ENCODE data around the gene SEC24D.

SEC24D gene

DNA sequence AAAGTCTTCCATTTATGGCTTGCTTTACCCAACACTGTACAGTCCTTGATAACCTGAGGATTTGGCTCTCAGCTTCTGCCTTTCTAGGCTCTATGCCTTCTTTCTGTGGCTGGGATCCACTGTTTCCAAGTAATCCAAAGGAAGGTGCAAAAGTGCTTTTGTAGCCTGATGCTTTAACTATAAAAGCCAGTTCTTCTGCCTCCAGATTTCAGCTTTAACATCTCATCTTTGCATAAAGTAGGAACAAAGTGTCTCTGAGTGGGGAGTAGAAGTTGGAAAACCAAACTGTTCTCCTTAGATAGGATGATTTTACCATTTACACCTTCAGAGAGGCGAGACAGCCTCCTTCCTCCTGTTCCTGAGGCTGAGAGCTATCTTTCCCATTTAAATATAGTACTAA lies 11.1 kb upstream of the SEC24D start:
- TF ChIP-seq GLIS2 (tag by site-specific recombination; IDR thresholded peaks at IDR 0.05) (no peak), ZNF37A (tag by site-specific recombination; IDR thresholded peaks at IDR 0.05) (no peak), ZNF157 (tag by site-specific recombination; IDR thresholded peaks at IDR 0.05) (no peak), ZNF600 (tag by site-specific recombination; IDR thresholded peaks at IDR 0.05) (no peak), MEIS1 (CRISPR knock-in tag; IDR thresholded peaks at IDR 0.05; ENCODE audit: borderline replicate concordance) (no peak), ZNF350 (tag by site-specific recombination; IDR thresholded peaks at IDR 0.05) (no peak), ZNF121 (tag by site-specific recombination; IDR thresholded peaks at IDR 0.05) (no peak), MYNN (tag by site-specific recombination; IDR thresholded peaks at IDR 0.05; ENCODE audit: borderline replicate concordance) (no peak), KLF7 (tag by site-specific recombination; IDR thresholded peaks at IDR 0.05; ENCODE audit: borderline replicate concordance) (no peak), YY2 (tag by site-specific recombination; IDR thresholded peaks at IDR 0.05) (no peak), ZBTB7A (tag by site-specific recombination; IDR thresholded peaks at IDR 0.05; ENCODE audit: low read depth) (no peak), ZNF701 (tag by site-specific recombination; IDR thresholded peaks at IDR 0.05) (no peak), BCL11A (tag by site-specific recombination; IDR thresholded peaks at IDR 0.05; ENCODE audit: low read depth) (no peak), ZNF211 (tag by site-specific recombination; IDR thresholded peaks at IDR 0.05; ENCODE audit: low read depth) (no peak), ZNF433 (tag by site-specific recombination; IDR thresholded peaks at IDR 0.05; ENCODE audit: low read depth) (no peak), ZNF707 (tag by site-specific recombination; IDR thresholded peaks at IDR 0.05) (no peak), ZNF404 (tag by site-specific recombination; IDR thresholded peaks at IDR 0.05) (no peak)
- TF ChIP-seq, protein P1, sequence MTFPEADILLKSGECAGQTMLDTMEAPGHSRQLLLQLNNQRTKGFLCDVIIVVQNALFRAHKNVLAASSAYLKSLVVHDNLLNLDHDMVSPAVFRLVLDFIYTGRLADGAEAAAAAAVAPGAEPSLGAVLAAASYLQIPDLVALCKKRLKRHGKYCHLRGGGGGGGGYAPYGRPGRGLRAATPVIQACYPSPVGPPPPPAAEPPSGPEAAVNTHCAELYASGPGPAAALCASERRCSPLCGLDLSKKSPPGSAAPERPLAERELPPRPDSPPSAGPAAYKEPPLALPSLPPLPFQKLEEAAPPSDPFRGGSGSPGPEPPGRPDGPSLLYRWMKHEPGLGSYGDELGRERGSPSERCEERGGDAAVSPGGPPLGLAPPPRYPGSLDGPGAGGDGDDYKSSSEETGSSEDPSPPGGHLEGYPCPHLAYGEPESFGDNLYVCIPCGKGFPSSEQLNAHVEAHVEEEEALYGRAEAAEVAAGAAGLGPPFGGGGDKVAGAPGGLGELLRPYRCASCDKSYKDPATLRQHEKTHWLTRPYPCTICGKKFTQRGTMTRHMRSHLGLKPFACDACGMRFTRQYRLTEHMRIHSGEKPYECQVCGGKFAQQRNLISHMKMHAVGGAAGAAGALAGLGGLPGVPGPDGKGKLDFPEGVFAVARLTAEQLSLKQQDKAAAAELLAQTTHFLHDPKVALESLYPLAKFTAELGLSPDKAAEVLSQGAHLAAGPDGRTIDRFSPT (tag by site-specific recombination; IDR thresholded peaks at IDR 0.05): no peak
- TF ChIP-seq, protein P2, sequence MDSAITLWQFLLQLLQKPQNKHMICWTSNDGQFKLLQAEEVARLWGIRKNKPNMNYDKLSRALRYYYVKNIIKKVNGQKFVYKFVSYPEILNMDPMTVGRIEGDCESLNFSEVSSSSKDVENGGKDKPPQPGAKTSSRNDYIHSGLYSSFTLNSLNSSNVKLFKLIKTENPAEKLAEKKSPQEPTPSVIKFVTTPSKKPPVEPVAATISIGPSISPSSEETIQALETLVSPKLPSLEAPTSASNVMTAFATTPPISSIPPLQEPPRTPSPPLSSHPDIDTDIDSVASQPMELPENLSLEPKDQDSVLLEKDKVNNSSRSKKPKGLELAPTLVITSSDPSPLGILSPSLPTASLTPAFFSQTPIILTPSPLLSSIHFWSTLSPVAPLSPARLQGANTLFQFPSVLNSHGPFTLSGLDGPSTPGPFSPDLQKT (IDR thresholded peaks at IDR 0.05; ENCODE audit: borderline replicate concordance, low read depth, low read length): no peak
- TF ChIP-seq, protein P3, sequence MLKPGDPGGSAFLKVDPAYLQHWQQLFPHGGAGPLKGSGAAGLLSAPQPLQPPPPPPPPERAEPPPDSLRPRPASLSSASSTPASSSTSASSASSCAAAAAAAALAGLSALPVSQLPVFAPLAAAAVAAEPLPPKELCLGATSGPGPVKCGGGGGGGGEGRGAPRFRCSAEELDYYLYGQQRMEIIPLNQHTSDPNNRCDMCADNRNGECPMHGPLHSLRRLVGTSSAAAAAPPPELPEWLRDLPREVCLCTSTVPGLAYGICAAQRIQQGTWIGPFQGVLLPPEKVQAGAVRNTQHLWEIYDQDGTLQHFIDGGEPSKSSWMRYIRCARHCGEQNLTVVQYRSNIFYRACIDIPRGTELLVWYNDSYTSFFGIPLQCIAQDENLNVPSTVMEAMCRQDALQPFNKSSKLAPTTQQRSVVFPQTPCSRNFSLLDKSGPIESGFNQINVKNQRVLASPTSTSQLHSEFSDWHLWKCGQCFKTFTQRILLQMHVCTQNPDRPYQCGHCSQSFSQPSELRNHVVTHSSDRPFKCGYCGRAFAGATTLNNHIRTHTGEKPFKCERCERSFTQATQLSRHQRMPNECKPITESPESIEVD (tag by site-specific recombination; IDR thresholded peaks at IDR 0.05): no peak
- H3K4me3 ChIP-seq (ENCODE audit: low read depth, low read length): no peak overlapping the region
- H3K4me1 ChIP-seq (ENCODE audit: control insufficient read depth, insufficient read depth, low read length): no peaks in the 10 kb centered on the region; the same call in 1 of the 2 replicates
- no peaks in the 10 kb centered on the region for H3K36me3 ChIP-seq (ENCODE audit: control insufficient read depth in 2 of 2, insufficient read depth in 1 of 2, low read length in 2 of 2)
- no peak overlapping the region for H3K27ac ChIP-seq (ENCODE audit: extremely low read depth, low read depth, low read length)
- H3K9me3 ChIP-seq (ENCODE audit: control insufficient read depth, insufficient read depth, low read depth, low read length): no peaks in the 10 kb centered on the region
- POLR2A ChIA-PET: no interaction called here
- CTCF ChIA-PET: interaction anchor here (0.7 to 1.6 kb wide), 2 partner anchors 18 to 26 kb away, joined by 3 to 6 read pairs; no protein-coding TSS in a partner anchor

DNA sequence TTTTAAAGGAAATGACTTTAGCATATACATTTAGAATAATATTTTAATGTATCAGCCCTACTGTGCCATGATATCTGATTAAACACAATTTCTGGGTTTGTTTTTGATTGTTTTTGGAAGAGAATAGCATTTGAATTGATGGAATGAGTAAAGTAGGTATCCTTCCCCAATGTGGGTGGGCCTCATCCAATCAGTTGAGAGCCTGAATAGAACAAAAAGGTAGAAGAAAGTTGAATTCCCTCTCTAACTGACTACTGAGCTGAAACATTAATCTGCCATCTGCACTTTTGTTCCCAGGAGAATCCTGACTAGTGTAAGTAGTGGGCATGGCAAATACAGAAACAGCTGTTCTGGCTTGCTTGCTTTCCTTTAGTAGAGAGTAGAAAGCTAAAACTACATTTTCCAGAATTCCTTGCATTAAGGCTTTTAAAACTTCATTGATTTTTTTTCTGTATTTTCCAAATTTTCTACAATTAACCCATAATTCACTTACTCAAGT lies 9.7 kb upstream of the SEC24D start:
- H3K9me3 ChIP-seq (ENCODE audit: control insufficient read depth, insufficient read depth, low read depth, low read length): no peaks in the 10 kb centered on the region
- POLR2A ChIA-PET: no interaction called here
- no peak overlapping the region for H3K27ac ChIP-seq (ENCODE audit: extremely low read depth, low read depth, low read length)
- H3K36me3 ChIP-seq (ENCODE audit: control insufficient read depth in 2 of 2, insufficient read depth in 1 of 2, low read length in 2 of 2): no peaks in the 10 kb centered on the region
- TF ChIP-seq RBAK (tag by site-specific recombination; IDR thresholded peaks at IDR 0.05) (no peak), ZNF10 (tag by site-specific recombination; IDR thresholded peaks at IDR 0.05) (peak; percentile 91), PRDM1 (tag by site-specific recombination; IDR thresholded peaks at IDR 0.05) (peak; percentile 28)
- CTCF ChIA-PET: interaction anchor here (1.0 to 1.1 kb wide), 2 partner anchors 9 to 39 kb away, joined by 4 read pairs; no protein-coding TSS in a partner anchor
- no peaks in the 10 kb centered on the region; the same call in 1 of the 2 replicates for H3K4me1 ChIP-seq (ENCODE audit: control insufficient read depth, insufficient read depth, low read length)
- no peak overlapping the region for H3K4me3 ChIP-seq (ENCODE audit: low read depth, low read length)

Data from HEK293 (cell line).